HCT116 (cell line): ENCODE data around the gene PPP2R5C. TPM values are rescaled to one million over a fixed set of nuclear protein-coding genes. Genes with fewer than 3 reads are reported as not detected.

Source experiments
- ATAC-seq: fragments of 200-7000 bp; cut with Tn5 transposase; 2 replicates; pipeline ENCODE4 v1.9.1; 2020; ENCODE audit warnings: mild to moderate bottlenecking, moderate library complexity
- BruUV-seq: library from RNA; stranded (reverse); fragments of 400-500 nt; replicated peaks from 2 replicates; lab custom pipeline; 2021; lab: Mats Ljungman, UMichigan
- CTCF ChIA-PET: fragments of 300-600 bp; sonication (Branson Sonifier 250); formaldehyde crosslinking; loops from one replicate; lab custom pipeline; 2021; ENCODE audit warnings: antibody characterized with exemption; lab: Charles Lee
- POLR2A ChIA-PET: fragments of 300-600, 350-600 bp; sonication (Branson Sonifier 250); formaldehyde crosslinking; loops from one replicate; lab custom pipeline; 2021; ENCODE audit warnings: antibody characterized with exemption; lab: Charles Lee
- RAD21 ChIA-PET, 2 experiments: fragments of 300-600 bp; sonication (Branson Sonifier 250); formaldehyde crosslinking; loops; one replicate each; lab custom pipeline; 2023; ENCODE audit warnings: low total read pairs in 2 of 2; ENCODE audit not compliant: uncharacterized antibody in 2 of 2, unreplicated experiment in 2 of 2, low non-redundant PET in 1 of 2; lab: Charles Lee
- DNase-seq: peaks from one replicate; pipeline ENCODE4 v3.0.0-alpha.2; 2010; ENCODE audit warnings: low read depth, low spot score
- H2AFZ ChIP-seq: fragments of 200-600 bp; shearing (Covaris generic), sonication (generic); 2 replicates; pipeline ENCODE4 v1.6.1; 2017; ENCODE audit warnings: low read depth, mixed run types, mixed read lengths, antibody characterized with exemption, low read length; ENCODE audit not compliant: poor library complexity, severe bottlenecking
- H3K27ac ChIP-seq: 2 replicates; pipeline ENCODE4 v1.5.1; 2012; ENCODE audit warnings: low read depth, low read length
- H3K27me3 ChIP-seq: fragments of 200-600 bp; sonication (generic); 2 replicates; pipeline ENCODE4 v1.6.1; 2016; ENCODE audit warnings: mixed run types, low read length, mixed read lengths; ENCODE audit not compliant: insufficient read depth
- H3K36me3 ChIP-seq, 2 experiments: fragments of 200-500 bp in 1 of 2; fragments of 200-600 bp in 1 of 2; sonication (Bioruptor generic) in 1 of 2; sonication (generic) in 1 of 2; 2 replicates each; pipeline versions ENCODE4 v1.5.1 to v1.6.1; 2014 to 2016; ENCODE audit warnings: low read length in 2 of 2, inconsistent platforms in 1 of 2, mixed read lengths in 1 of 2, mixed run types in 1 of 2; ENCODE audit not compliant: insufficient read depth in 2 of 2, control insufficient read depth in 1 of 2
- H3K4me1 ChIP-seq, 2 experiments: fragments of 200-600 bp in 1 of 2; sonication (generic) in 1 of 2; 2 replicates each; pipeline versions ENCODE4 v1.5.1 to v1.6.1; 2012 to 2017; ENCODE audit warnings: low read length in 2 of 2, inconsistent platforms in 1 of 2, mild to moderate bottlenecking in 1 of 2, mixed read lengths in 1 of 2, mixed run types in 1 of 2, moderate library complexity in 1 of 2; ENCODE audit not compliant: insufficient read depth in 2 of 2, control insufficient read depth in 1 of 2
- H3K4me2 ChIP-seq: fragments of 200-600 bp; sonication (generic); 2 replicates; pipeline ENCODE4 v1.6.1; 2017; ENCODE audit warnings: mixed run types, low read length, mixed read lengths
- H3K4me3 ChIP-seq, 2 experiments: fragments of 200-600 bp in 1 of 2; sonication (generic) in 1 of 2; replicated peaks in 1 of 2; 2 replicates each; pipeline ENCODE4 v1.5.1; 2011 to 2016; ENCODE audit warnings: low read length in 2 of 2, control low read depth in 1 of 2, low read depth in 1 of 2, mild to moderate bottlenecking in 1 of 2, mixed read lengths in 1 of 2, mixed run types in 1 of 2
- H3K79me2 ChIP-seq: fragments of 200-600 bp; sonication (generic); 2 replicates; pipeline ENCODE4 v1.6.1; 2017; ENCODE audit warnings: mild to moderate bottlenecking, mixed run types, low read length, moderate library complexity, mixed read lengths; ENCODE audit not compliant: insufficient read depth
- H3K9ac ChIP-seq: fragments of 200-600 bp; sonication (generic); 2 replicates; pipeline ENCODE4 v1.6.1; 2016; ENCODE audit warnings: low read length, mixed read lengths
- H3K9me2 ChIP-seq: fragments of 200-600 bp; sonication (generic), shearing (Covaris generic); 2 replicates; pipeline ENCODE4 v1.6.1; 2017; ENCODE audit warnings: mixed run types, mild to moderate bottlenecking, moderate library complexity; ENCODE audit not compliant: insufficient read depth
- H3K9me3 ChIP-seq, 2 experiments: fragments of 200-500 bp in 1 of 2; fragments of 200-600 bp in 1 of 2; sonication (Bioruptor generic) in 1 of 2; sonication (generic) in 1 of 2; 2 replicates each; pipeline ENCODE4 v1.6.1; 2014 to 2017; ENCODE audit warnings: low read length in 2 of 2, mixed read lengths in 2 of 2, inconsistent platforms in 1 of 2, low read depth in 1 of 2, mild to moderate bottlenecking in 1 of 2, mixed run types in 1 of 2, moderate library complexity in 1 of 2; ENCODE audit not compliant: control insufficient read depth in 1 of 2, insufficient read depth in 1 of 2
- H4K20me1 ChIP-seq: fragments of 200-600 bp; sonication (generic), shearing (Covaris generic); 2 replicates; pipeline ENCODE4 v1.6.1; 2017; ENCODE audit warnings: mixed run types, mild to moderate bottlenecking, moderate library complexity; ENCODE audit not compliant: insufficient read depth
- ATF3 ChIP-seq: IDR thresholded peaks from 2 replicates; pipeline ENCODE4 v1.6.1; 2012
- CBX3 ChIP-seq: IDR thresholded peaks from 2 replicates; pipeline ENCODE4 v1.6.1; 2012; ENCODE audit warnings: low read depth
- CEBPB ChIP-seq: IDR thresholded peaks from 2 replicates; pipeline ENCODE4 v1.6.1; 2012; ENCODE audit warnings: low read depth
- CTCF ChIP-seq, 3 experiments: fragments of 200-600 bp in 1 of 3; sonication (generic) in 1 of 3; IDR thresholded peaks in 2 of 3; conservative IDR thresholded peaks in 1 of 3; 2 replicates each; pipeline ENCODE4 v1.5.1; 2012 to 2017; ENCODE audit warnings: low read depth in 2 of 3, low read length in 2 of 3, antibody characterized with exemption in 1 of 3, borderline replicate concordance in 1 of 3, control low read depth in 1 of 3, mild to moderate bottlenecking in 1 of 3, mixed read lengths in 1 of 3, mixed run types in 1 of 3, moderate library complexity in 1 of 3; ENCODE audit not compliant: insufficient read depth in 1 of 3
- EZH2 ChIP-seq: fragments of 200-600 bp; sonication (generic); IDR thresholded peaks from 2 replicates; pipeline ENCODE4 v1.6.1; 2017; ENCODE audit warnings: antibody characterized with exemption, mixed run types
- EZH2phosphoT487 ChIP-seq: fragments of 200-600 bp; IDR thresholded peaks from 2 replicates; pipeline ENCODE4 v1.6.1; 2018; ENCODE audit warnings: antibody characterized with exemption, borderline replicate concordance
- FOSL1 ChIP-seq: IDR thresholded peaks from 2 replicates; pipeline ENCODE4 v1.6.1; 2012; ENCODE audit warnings: low read depth
- JUND ChIP-seq: IDR thresholded peaks from 2 replicates; pipeline ENCODE4 v1.6.1; 2012
- MAX ChIP-seq: IDR thresholded peaks from 2 replicates; pipeline ENCODE4 v1.6.1; 2012
- POLR2AphosphoS5 ChIP-seq: IDR thresholded peaks from 2 replicates; pipeline ENCODE4 v1.6.1; 2011; ENCODE audit warnings: mild to moderate bottlenecking, low read depth, low read length, moderate library complexity
- SIN3A ChIP-seq: IDR thresholded peaks from 2 replicates; pipeline ENCODE4 v1.6.1; 2012; ENCODE audit warnings: low read depth
- SP1 ChIP-seq: IDR thresholded peaks from 2 replicates; pipeline ENCODE4 v1.6.1; 2012; ENCODE audit warnings: low read depth
- SRF ChIP-seq: IDR thresholded peaks from 2 replicates; pipeline ENCODE4 v1.6.1; 2012; ENCODE audit warnings: low read depth
- TCF7L2 ChIP-seq: IDR thresholded peaks from 2 replicates; pipeline ENCODE4 v1.7.0; 2011; ENCODE audit warnings: borderline replicate concordance, inconsistent platforms; ENCODE audit not compliant: insufficient read depth, insufficient read length; ENCODE audit errors: extremely low read depth
- YY1 ChIP-seq: IDR thresholded peaks from 2 replicates; pipeline ENCODE4 v1.6.1; 2011; ENCODE audit warnings: low read length, low read depth, moderate library complexity, mild to moderate bottlenecking; ENCODE audit not compliant: insufficient replicate concordance; ENCODE audit errors: extremely low read depth
- ZBTB33 ChIP-seq: IDR thresholded peaks from 2 replicates; pipeline ENCODE4 v1.6.1; 2011; ENCODE audit warnings: mild to moderate bottlenecking, low read length, moderate library complexity; ENCODE audit not compliant: insufficient replicate concordance; ENCODE audit errors: extremely low read depth
- ZFX ChIP-seq: fragments of 450-650 bp; IDR thresholded peaks from 2 replicates; pipeline ENCODE4 v1.6.1; 2017
- ZNF274 ChIP-seq: fragments of 200-500 bp; sonication (Bioruptor generic); IDR thresholded peaks from 2 replicates; pipeline ENCODE4 v1.6.1; 2014; ENCODE audit warnings: mild to moderate bottlenecking, low read depth, low read length, inconsistent platforms
- intact Hi-C: fragments of 100-400 bp; cut with micrococcal nuclease; formaldehyde crosslinking; loops from 2 replicates; pipeline ENCODE4 v1.10.0; 2022
- total RNA-seq: library from RNA; stranded (reverse); gene quantifications from one replicate; pipeline ENCODE4 v1.2.1, GENCODE V29; 2021; ENCODE audit not compliant: unreplicated experiment

The PPP2R5C gene
- total RNA-seq, 1 experiment from 2014 or later = 117 TPM

- no peaks in the 10 kb centered on the region; a peak in 1 of 4 replicates for H3K4me1 ChIP-seq
- intact Hi-C loops = loop anchor here (5.0 kb wide), 1 partner anchor 188 kb away; the partner anchor contains the start of gene DYNC1H1
- TF ChIP-seq CBX3 = no peak
- no peak for TF ChIP-seq CTCF (IDR thresholded peaks at IDR 0.05 in 2 of 3, conservative IDR thresholded peaks at IDR 0.05 in 1 of 3; ENCODE audit: borderline replicate concordance in 1 of 3, insufficient read depth in 1 of 3, low read depth in 2 of 3, low read length in 2 of 3)
- TF ChIP-seq ZBTB33 = no peak
- TF ChIP-seq ZFX = no peak
- TF ChIP-seq ZNF274 = no peak
- no peak for TF ChIP-seq ATF3
- TF ChIP-seq POLR2AphosphoS5 = no peak
- TF ChIP-seq SRF = no peak
- TF ChIP-seq SP1 = no peak
- TF ChIP-seq SIN3A = no peak
- TF ChIP-seq MAX = no peak
- TF ChIP-seq EZH2phosphoT487 = no peak
- TF ChIP-seq FOSL1 = no peak
- no peak for TF ChIP-seq JUND
- TF ChIP-seq YY1 = no peak
- TF ChIP-seq EZH2 = no peak
- no peak for TF ChIP-seq CEBPB
- TF ChIP-seq TCF7L2 = no peak
- TF ChIP-seq, all 23 proteins: peak for 0
- H3K36me3 ChIP-seq = no peaks in the 10 kb centered on the region
- no peaks in the 10 kb centered on the region for H3K9me3 ChIP-seq
- no peaks in the 10 kb centered on the region for H3K9me2 ChIP-seq
- no peak for DNase-seq
- no peak overlapping the region for H2AFZ ChIP-seq
- H3K4me2 ChIP-seq = no peak overlapping the region
- H3K27me3 ChIP-seq = no peaks in the 10 kb centered on the region
- no TSS peak for BruUV-seq
- ChIA-PET CTCF (interaction anchor here (0.6 kb wide), 1 partner anchor 532 kb away, joined by 4 read pairs; no protein-coding TSS in a partner anchor), RAD21 (no interaction called here), POLR2A (no interaction called here)
- ATAC-seq = no peak
- H4K20me1 ChIP-seq = no peaks in the 10 kb centered on the region
- H3K79me2 ChIP-seq = no peaks in the 10 kb centered on the region
- H3K9ac ChIP-seq = no peak overlapping the region
- H3K27ac ChIP-seq = no peak overlapping the region
- H3K4me3 ChIP-seq = no peak overlapping the region
Measured at GRCh38 chr14:101774006-101774795, 12.7 kb downstream of the PPP2R5C start.
